ENCODE measurements around the gene AKAP17A.

AKAP17A gene

GRCh38 chrX:1602299-1602698 is 10.9 kb downstream of the AKAP17A start:
- H3K4me3 ChIP-seq (IDR thresholded peaks at IDR 0.05; ENCODE audit: insufficient read depth, low read depth, low read length): no peak overlapping the region
- no peaks in the 10 kb centered on the region; the same call in 1 of the 2 replicates for H3K36me3 ChIP-seq (ENCODE audit: insufficient read depth)
- H3K4me2 ChIP-seq: no peak overlapping the region
- no peaks in the 10 kb centered on the region for H3K4me1 ChIP-seq (ENCODE audit: low read depth, poor library complexity, severe bottlenecking)
- H3K79me2 ChIP-seq (ENCODE audit: insufficient read depth, low read depth): no peaks in the 10 kb centered on the region; the same call in 1 of the 2 replicates
- no peak for TF ChIP-seq CTCF (conservative IDR thresholded peaks at IDR 0.05; ENCODE audit: low read depth, low read length)
- H3K9ac ChIP-seq: no peak overlapping the region
- no peaks in the 10 kb centered on the region for H4K20me1 ChIP-seq (ENCODE audit: insufficient read depth)
- no peak overlapping the region for H3K27ac ChIP-seq
- no peaks in the 10 kb centered on the region for H3K27me3 ChIP-seq (ENCODE audit: insufficient read depth, low read depth)
- H2AFZ ChIP-seq (ENCODE audit: low read depth): no peak overlapping the region

GRCh38 chrX:1606496-1606895 is 15.1 kb downstream of the AKAP17A start:
- Histone ChIP-seq H3K27me3 (ENCODE audit: insufficient read depth, low read depth) (no peaks in the 10 kb centered on the region), H3K4me1 (ENCODE audit: low read depth, poor library complexity, severe bottlenecking) (no peaks in the 10 kb centered on the region), H3K27ac (no peak overlapping the region), H4K20me1 (ENCODE audit: insufficient read depth) (no peaks in the 10 kb centered on the region), H3K79me2 (ENCODE audit: insufficient read depth, low read depth) (no peaks in the 10 kb centered on the region), H3K4me2 (no peak overlapping the region), H2AFZ (ENCODE audit: low read depth) (no peak overlapping the region), H3K9ac (no peak overlapping the region), H3K36me3 (ENCODE audit: insufficient read depth) (no peaks in the 10 kb centered on the region; the same call in 1 of the 2 replicates), H3K4me3 (IDR thresholded peaks at IDR 0.05; ENCODE audit: insufficient read depth, low read depth, low read length) (no peak overlapping the region)
- TF ChIP-seq CTCF (conservative IDR thresholded peaks at IDR 0.05; ENCODE audit: low read depth, low read length): no peak

DNA sequence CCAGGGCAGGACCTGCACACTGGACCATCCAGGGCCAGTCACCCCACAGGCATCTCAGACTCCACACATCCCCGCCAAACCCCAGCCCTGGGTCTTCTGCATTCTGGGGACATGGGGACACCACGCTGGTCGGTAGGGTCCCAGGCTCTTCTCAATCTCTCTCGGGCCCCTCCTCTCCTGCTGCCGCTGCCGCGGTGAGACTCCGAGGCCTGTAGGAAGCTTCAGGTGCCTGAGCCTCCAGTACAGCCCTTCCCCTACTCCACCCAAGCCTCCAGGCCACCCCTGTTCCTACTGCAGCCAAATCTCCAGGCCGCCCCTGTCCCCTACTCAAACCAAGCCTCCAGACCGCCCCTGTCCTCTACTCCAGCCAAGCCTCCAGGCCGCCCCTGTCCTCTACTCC is 17.9 kb downstream of the AKAP17A start:
- Histone ChIP-seq H3K4me2 (no peak overlapping the region), H3K4me1 (ENCODE audit: low read depth, poor library complexity, severe bottlenecking) (no peaks in the 10 kb centered on the region), H3K79me2 (ENCODE audit: insufficient read depth, low read depth) (no peaks in the 10 kb centered on the region), H3K9ac (no peak overlapping the region), H3K27ac (no peak overlapping the region), H3K4me3 (IDR thresholded peaks at IDR 0.05; ENCODE audit: insufficient read depth, low read depth, low read length) (no peak overlapping the region), H2AFZ (ENCODE audit: low read depth) (no peak overlapping the region), H3K36me3 (ENCODE audit: insufficient read depth) (no peaks in the 10 kb centered on the region), H4K20me1 (ENCODE audit: insufficient read depth) (no peaks in the 10 kb centered on the region), H3K27me3 (ENCODE audit: insufficient read depth, low read depth) (no peaks in the 10 kb centered on the region)
- TF ChIP-seq CTCF (conservative IDR thresholded peaks at IDR 0.05; ENCODE audit: low read depth, low read length): no peak

- no peaks in the 10 kb centered on the region for H3K4me1 ChIP-seq (ENCODE audit: low read depth, poor library complexity, severe bottlenecking)
- H3K36me3 ChIP-seq (ENCODE audit: insufficient read depth): no peaks in the 10 kb centered on the region
- no peak for TF ChIP-seq CTCF (conservative IDR thresholded peaks at IDR 0.05; ENCODE audit: low read depth, low read length)
- no peaks in the 10 kb centered on the region for H4K20me1 ChIP-seq (ENCODE audit: insufficient read depth)
- no peak overlapping the region for H3K4me3 ChIP-seq (IDR thresholded peaks at IDR 0.05; ENCODE audit: insufficient read depth, low read depth, low read length)
- no peaks in the 10 kb centered on the region for H3K79me2 ChIP-seq (ENCODE audit: insufficient read depth, low read depth)
- no peak overlapping the region for H3K27ac ChIP-seq
- H3K9ac ChIP-seq: no peak overlapping the region
- no peak overlapping the region for H3K4me2 ChIP-seq
- H2AFZ ChIP-seq (ENCODE audit: low read depth): no peak overlapping the region
- no peaks in the 10 kb centered on the region for H3K27me3 ChIP-seq (ENCODE audit: insufficient read depth, low read depth)
Observed at GRCh38 chrX:1609762-1610161, 18.4 kb downstream of the AKAP17A start.
